GM12874 (cell line): ENCODE results near the gene NEU4.

Source experiments
- CTCF ChIP-seq: IDR thresholded peaks from 2 replicates; pipeline ENCODE4 v1.5.1; 2011; ENCODE audit warnings: low read depth, mild to moderate bottlenecking, control low read depth, low read length, moderate library complexity; ENCODE audit not compliant: insufficient read depth

Gene NEU4, protein sequence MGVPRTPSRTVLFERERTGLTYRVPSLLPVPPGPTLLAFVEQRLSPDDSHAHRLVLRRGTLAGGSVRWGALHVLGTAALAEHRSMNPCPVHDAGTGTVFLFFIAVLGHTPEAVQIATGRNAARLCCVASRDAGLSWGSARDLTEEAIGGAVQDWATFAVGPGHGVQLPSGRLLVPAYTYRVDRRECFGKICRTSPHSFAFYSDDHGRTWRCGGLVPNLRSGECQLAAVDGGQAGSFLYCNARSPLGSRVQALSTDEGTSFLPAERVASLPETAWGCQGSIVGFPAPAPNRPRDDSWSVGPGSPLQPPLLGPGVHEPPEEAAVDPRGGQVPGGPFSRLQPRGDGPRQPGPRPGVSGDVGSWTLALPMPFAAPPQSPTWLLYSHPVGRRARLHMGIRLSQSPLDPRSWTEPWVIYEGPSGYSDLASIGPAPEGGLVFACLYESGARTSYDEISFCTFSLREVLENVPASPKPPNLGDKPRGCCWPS

DNA sequence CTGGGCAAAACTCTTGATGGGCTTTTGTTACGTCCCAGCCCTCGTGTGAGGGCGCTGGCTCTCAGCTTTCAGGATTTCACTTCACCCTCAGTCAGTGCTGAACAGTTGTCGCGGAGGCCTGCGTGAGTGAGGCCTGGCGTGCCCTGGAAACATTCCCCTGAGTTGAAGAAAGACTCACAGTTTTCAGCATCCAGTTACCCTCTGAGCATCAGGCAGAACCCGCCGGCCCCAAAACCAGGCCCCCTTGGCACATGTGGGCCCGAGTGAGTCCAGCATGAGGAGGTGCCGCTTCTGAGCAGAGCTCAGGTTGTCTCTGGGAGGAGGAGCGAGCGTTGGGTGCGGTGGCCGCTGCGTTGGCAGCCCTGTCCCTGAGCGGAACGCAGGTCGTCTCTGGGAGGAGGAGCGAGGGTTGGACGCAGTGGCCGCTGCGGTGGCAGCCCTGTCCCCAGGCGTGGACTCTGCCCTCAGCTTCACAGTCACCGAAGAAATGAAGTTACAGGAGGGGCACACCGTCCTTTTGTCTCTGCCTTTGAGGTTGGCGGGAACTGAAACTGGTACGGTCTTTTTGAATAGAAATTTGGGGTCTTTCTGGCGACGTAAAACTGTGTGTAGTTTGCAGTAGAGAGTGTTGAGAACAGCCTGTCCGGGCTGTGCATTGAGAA, at the start of gene NEU4:
Gene NEU4, plus strand, starts transcription at position 473 of the 662 bp plus-strand sequence. CDS start 5,292 bp downstream, outside the sequence.
- TF ChIP-seq CTCF: no peak

GRCh38 chr2:241760301-241760771, 48.7 kb upstream of the NEU4 start:
- no peak for TF ChIP-seq CTCF

- TF ChIP-seq CTCF: no peak
These were observed 46.6 kb upstream of the NEU4 start for GRCh38 chr2:241762321-241762932.

GRCh38 chr2:241762933-241763369, 46.0 kb upstream of the NEU4 start:
- no peak for TF ChIP-seq CTCF

GRCh38 chr2:241763551-241764274, 45.3 kb upstream of the NEU4 start:
- no peak for TF ChIP-seq CTCF

- TF ChIP-seq CTCF: no peak
These were observed 44.4 kb upstream of the NEU4 start for GRCh38 chr2:241764275-241765241.
